Endometrial microvascular endothelial cells (primary cell): ENCODE results near the gene MLLT10. TPM values are rescaled to one million over a fixed set of nuclear protein-coding genes. Genes with fewer than 3 reads are reported as not detected.

ENCODE experiments used
- in situ Hi-C: cut with HindIII; loops from 2 replicates; pipeline ENCODE4 v1.10.0; 2017; ENCODE audit warnings: low sequenced_read_pairs, low pct_unique_long_range_greater_than_20kb; ENCODE audit errors: inconsistent ontology term
- total RNA-seq: library from RNA; depleted of rRNA; stranded (reverse); fragments of >200 nt; gene quantifications from one replicate; pipeline ENCODE4 v1.2.3, GENCODE V29; 2015; ENCODE audit errors: inconsistent ontology term

Gene MLLT10
- total RNA-seq, 1 donor from 2014 or later: 19.2 TPM

DNA sequence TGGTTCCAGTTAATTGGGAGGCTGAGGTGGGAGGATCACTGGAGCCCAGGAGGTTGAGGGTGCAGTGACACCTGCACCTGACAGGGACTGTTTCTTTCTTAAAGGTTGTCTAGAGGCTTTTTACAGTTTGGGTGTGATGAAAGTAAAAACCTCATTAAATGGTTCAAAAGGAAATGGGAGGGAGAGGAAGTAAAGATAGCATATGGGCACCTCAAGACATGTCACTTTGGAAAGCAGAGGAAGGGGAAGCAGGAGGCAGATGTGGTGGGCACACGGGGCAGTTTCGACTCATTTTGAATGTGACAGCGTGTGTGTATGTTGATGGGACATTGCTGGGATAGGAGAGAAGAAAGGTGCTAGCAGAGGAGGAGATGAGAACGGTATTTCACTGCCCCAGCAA lies 203.1 kb downstream of the MLLT10 start:
- in situ Hi-C loops: no loop called here

DNA sequence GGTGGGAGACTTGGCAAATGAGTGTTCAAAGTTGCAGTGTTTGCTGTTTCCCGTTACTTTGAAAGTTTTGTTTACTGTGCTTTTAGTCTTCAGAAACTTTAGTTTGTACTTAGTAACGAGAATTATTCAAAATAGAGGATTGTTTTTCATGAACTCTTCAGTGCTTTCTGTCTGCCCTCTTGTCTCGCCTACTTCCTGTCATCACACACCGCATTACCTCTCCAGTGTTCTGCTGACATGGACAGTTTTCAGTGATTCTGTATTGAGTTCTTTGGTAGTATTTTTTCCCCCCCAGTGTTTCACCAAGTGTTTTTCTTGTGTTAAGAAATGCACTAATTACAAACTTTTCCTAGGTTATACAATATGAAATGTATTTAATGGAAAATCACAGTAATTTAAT lies 207.0 kb downstream of the MLLT10 start:
- in situ Hi-C loops: no loop called here

DNA sequence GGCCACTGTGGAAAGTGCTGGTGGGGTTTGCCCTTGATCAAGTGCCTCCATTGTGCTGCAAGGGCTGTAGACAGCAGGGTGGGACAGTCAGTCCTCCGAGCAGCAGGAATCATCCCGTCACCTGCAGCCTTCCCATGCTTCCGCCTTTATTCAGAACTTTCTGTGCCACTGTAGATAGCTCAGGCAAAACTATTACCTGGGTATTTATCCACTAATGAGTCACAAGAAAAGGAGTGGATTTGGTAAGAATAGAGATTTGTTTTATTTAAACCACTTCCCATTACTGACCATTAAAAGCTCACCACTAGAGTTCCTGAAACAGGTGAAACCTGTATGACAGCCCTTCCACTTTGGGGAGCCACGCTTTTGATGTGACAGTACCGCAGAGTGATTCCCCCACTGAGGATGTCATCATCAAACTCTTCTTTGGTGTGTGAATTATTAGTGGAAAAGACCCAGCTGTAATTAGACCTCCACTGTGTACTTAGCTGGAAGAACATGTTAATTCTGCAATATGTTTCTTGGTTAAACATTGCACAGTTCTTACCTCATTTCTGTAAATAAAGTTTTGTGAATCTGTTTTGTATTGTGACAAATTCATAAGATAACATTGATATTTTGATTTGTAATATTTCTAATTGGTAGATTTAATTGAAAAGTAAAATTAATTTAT lies 208.8 kb downstream of the MLLT10 start:
- in situ Hi-C loops: no loop called here

DNA sequence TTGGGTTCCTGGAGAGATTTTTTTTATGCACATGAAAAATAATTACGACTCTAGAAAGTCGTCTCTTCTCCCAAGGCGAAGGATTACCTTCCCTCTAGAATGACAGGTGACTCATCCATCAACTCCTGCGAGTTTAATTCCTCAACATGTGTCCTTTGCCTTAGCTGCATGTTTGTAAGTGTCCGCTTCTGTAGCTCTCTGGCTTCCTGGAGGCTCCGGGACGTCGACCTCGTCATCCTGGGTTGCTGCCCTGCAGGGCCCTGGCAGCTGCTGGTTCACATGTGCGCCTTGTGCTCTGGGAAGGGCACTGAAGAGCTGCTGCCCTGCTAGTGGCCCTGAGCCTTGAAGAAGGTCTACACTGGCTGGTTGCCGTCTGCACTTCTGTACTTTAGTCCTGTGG lies 210.2 kb downstream of the MLLT10 start:
- in situ Hi-C loops: no loop called here

DNA sequence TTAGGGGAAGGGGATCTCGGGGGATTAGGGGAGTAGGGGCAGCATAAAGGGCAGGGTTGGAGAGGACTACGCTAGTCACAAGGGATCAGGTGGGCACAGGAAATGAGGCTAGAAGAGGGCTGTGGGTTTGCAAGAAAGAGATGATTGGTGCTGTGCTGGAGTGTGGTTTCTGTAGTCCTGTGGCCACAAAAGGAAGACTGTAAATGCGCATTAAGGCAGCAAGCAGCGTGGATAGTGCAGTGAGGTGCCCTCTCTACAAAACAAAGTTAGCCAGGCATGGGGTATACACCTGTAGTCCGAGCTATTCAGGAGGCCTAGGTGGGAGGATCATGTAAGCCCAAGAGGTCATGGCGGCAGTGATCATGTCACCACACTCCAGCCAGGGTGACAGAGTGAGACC lies 212.1 kb downstream of the MLLT10 start:
- in situ Hi-C loops: no loop called here

DNA sequence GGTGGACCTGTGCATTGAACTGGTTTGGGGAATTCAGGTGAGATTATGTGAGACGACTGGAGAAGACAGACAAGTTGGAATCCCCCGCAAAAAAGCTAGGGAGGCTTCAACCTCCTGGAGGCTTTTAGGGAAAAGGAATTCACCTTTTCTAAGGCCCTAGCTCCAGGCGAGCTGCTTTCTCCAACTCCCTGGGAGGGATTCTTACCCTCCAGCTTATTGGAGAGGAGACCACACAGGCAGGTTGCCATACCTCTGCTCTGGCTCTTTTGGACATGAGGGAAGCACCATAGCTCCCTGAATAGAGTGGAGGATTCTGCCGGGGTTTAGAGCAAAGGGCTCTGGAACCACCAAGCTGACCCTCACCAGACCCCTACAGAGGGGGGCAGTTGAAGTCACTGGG lies 213.8 kb downstream of the MLLT10 start:
- in situ Hi-C loops: no loop called here

DNA sequence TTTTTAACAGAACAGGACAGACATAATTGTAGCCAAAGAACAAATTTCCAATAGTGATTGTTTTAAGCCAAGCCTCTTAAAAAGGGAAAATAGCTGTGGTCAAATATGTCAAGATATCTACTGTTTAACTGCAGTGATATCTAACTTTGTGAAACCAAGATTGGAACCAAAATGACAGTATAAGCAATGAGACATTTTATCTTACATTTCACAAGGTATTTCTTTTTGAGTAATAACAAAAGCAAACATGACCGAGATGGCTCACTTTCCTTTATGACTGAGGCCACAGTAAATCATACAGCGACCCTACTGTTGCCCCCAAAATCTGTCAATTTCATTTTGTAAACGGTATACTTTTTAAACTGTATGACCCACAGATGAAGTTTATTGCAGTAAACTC lies 215.8 kb downstream of the MLLT10 start:
- in situ Hi-C loops: no loop called here

DNA sequence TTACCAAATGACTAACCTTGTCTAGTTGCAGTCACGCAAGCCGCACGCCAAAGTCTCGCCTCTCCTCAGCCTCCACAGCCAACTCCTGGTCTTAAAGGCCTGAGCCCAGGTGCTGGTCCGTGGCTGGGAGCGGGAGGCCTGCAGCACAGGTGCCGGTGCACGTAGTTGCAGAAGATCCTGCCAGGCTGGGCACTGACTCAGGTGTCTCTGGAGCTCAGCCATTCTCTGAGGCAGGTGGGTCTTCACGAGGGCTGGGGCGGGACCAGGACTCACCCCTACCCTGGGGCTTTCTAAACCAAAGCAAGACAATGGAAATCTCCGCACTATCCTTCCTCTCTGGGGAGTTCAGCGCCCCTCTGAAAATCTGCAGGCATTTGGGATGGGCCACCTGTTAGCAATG lies 216.4 kb downstream of the MLLT10 start:
- in situ Hi-C loops: no loop called here

DNA sequence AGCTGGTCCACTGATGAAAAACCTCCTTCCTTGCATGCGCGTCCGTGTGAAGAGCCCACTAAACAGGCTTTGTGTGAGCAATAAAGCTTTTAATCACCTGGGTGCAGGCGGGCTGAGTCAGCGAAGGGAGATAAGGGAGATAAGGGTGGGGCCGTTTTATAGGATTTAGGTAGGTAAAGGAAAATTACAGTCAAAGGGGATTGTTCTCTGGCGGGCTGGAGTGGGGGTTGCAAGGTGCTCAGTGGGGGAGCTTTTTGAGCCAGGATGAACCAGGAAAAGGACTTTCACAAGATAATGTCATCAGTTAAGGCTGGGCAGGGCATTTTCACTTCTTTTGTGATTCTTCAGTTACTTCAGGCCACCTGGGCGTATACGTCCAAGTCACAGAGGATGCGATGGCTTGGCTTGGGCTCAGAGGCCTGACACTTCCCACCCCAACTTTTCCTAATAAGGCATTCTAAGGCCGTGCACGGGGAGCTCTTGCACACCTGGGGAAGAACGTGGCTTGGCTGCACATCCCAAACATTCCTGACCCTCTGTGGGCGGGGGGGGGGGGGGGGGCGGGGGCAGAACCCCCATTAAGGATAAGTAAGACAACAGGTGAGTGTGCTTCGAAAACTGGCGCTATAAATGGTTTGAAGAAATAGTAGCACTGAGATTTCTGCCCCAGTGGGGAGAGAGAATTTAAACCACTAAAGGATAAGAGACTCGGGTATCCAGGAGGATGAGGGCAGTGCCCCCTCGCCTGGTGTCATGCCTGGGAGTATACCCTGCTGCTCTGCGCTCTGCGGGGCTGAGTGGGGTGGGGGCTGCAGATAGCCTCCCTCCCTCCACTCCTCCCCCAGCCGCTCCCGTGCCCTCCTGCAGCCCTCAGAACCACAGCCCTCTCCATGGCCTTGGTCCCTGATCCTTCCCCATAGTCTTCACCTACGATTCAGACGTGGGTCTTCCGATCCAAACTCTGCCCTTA lies 217.6 kb downstream of the MLLT10 start:
- in situ Hi-C loops: no loop called here

DNA sequence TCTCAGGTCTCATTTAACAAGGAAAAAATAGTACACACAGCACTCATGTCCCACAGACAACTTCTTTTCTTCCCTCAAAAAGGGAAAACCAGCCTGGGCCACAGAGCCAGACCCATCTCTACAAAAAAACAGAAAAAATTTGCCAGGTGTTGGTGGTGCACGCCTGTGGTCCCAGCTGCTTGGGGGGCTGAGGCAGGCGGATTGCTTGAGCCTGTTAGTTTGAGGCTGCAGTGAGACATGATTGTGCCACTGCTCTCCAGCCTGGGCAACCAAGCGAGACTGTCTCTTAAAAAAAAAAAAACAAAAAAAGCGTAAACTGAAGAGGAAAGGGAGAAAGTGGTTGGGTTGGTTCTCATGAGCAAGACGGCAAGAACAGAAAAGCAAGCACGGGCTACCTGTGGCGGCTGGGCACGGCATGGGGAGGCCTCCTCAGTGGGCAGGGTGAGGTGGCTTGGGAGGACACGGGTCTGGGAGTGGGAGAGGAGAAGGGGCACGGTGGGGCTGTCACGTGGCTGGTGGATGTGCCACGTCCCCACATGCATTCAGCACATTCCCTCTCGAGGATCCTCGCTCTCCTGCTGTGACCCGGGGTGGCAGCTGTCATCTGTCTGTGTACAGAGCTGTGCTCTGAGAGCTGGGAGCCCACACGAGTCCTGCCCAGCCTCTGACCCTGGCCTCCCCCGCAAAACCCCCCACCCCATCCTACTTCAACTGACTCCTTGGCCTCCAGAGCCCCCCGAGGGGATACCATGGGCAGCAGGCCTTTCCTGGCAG lies 219.7 kb downstream of the MLLT10 start:
- in situ Hi-C loops: no loop called here

DNA sequence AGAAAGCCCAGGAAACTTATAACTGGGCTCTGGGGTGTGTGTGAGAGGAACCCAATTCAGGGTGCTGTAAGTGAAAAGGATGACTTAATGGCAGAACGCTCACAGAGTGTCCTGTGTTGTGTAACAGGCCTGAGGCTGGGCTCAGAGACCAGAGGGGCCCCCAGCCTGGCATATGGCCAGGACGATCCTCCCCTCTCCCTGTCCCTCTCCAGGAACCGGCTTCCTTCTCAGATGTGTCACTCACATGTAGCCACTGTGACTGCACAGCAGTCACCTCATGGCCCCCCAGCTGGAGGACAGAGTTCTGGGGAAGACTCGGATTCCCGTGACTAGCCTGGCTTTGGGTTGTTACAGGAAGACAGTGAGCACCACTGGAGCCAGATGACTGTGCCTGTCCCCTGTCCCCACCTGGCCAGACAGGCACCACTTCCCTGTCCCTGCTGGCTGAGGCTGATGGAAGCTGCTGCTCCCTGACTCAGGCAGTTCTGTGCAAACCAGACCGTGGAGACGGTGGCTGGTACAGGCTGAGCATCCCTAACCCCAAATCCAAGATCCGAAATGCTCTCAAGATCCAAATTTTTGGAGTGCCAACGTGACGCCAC lies 220.5 kb downstream of the MLLT10 start:
- in situ Hi-C loops: no loop called here

DNA sequence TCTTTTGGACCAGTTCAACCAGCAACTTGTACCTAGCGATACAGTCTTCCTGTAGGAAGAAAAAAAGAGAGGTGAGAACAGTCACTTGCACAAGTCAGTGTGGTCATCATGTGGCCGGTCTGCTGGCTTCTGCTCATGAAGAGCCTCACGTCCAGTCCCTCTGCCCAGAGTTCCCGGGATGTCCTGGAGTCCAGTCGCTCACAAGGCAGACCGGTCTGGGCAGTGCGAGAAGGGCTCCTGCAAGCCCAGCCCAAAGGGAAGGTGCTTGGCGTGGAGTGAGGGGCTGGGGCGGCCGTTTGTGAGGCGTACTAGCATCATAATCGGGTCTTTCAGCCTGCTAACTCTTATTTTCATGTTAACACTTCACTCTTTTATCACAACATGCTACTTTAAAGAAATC lies 222.7 kb downstream of the MLLT10 start:
- in situ Hi-C loops: no loop called here

DNA sequence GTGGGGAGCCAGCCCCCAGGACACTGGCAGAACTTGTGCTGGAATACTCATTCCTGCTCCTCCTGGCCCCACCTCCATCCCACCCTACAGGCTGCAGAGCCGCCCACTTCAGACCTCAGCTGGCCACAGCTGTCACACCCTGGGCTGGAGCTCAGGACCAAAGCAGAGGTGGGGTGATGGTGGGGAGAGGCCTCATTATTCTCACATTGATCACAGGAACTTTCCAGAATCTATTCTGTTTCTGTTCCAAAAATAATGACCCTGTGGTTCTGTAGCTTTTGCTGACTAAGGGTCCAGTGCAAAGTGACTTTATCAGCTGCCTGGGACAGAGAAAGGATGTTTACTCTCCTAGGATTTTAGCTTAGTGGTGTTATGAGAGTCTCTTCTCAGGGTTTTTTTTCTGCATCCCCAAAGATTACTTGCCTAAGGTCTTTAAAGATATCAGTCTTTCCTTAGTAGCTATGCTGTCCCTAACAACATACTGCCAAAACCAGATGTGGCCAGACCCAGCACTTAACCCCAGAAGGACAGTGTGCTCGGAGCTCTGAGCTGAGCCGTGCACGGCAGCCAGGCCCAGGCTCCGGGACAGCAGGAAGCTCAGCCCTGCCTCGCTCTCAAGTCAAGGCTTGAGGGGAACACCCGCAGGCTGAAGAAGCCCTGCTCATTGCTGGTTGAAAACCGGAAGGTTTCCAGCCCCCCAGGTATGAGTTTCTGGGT lies 223.3 kb downstream of the MLLT10 start:
- in situ Hi-C loops: no loop called here

DNA sequence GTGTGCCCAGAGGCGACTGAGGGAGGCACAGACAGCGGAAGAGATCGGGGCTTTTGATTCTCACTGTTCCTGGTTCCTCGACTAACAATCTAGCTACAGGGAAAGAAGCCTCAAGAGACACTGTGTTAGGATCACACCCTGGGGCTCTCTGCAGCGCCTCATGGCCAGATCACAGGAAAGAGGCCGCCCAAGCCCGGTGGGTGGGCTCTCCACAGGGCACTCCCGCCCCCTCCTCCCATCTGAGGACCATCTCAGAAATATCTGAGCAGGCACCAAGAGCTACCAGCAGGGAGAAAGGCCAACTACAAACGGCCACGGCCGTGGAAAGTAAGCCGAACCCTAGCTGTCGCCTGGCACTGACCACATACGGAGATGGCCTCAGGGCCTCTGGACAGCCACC lies 224.2 kb downstream of the MLLT10 start:
- in situ Hi-C loops: no loop called here

DNA sequence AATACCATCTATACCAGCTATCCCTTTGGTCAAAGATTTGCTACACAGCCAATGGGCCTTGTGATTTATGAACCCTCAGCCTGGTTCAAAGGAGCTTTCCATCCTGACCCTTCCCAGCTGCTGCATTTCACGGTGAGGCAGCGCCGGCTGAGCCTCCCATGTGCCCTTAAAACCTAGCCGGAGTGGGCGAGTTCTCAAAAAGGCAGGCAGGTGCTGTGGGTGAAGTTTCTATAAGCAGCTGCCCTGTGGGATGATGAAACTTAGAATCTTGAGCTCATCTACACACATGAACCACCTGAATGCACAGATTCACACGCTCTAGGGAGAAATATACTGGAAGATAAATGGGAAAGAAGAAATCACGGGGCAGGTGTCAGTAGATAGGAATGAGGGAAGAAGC lies 224.7 kb downstream of the MLLT10 start:
- in situ Hi-C loops: no loop called here

DNA sequence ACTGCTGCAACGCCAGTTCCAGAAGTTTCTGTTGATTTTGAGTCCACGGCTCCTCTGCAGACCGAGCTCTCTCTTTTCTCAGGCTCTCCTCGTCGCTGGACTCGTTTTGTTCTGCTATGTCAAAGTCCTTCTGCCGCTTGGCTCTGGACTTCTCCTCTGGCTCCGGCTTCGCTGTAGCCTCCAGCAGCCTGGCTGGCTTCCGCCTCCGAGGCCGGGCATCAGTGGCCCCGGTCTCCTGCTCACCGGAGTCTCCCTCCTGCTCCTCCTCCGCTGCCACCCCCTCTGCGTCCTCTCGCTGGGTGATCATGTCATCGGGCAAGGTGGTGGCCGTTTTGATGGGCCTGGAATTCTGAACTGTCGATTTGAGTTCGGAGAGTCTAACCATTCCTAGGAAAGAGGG lies 225.2 kb downstream of the MLLT10 start:
- in situ Hi-C loops: no loop called here

DNA sequence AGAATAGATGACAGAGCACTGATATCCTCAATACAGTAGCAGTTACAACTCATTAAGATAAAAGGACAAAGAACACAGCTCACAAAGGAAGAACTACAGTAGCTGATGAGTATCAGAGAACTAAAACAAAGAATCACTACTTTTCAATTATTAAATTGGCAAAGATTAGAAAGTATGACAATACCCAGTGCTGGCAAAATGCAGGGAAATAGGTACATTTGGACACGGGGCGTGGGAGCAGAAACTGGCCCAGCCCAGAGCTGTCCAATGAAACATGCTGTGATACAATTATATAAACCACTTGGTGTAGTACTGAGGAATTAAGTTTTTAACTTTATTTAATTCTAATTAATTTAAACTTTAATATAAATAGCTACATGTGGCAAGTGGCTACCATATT lies 226.3 kb downstream of the MLLT10 start:
- in situ Hi-C loops: no loop called here

DNA sequence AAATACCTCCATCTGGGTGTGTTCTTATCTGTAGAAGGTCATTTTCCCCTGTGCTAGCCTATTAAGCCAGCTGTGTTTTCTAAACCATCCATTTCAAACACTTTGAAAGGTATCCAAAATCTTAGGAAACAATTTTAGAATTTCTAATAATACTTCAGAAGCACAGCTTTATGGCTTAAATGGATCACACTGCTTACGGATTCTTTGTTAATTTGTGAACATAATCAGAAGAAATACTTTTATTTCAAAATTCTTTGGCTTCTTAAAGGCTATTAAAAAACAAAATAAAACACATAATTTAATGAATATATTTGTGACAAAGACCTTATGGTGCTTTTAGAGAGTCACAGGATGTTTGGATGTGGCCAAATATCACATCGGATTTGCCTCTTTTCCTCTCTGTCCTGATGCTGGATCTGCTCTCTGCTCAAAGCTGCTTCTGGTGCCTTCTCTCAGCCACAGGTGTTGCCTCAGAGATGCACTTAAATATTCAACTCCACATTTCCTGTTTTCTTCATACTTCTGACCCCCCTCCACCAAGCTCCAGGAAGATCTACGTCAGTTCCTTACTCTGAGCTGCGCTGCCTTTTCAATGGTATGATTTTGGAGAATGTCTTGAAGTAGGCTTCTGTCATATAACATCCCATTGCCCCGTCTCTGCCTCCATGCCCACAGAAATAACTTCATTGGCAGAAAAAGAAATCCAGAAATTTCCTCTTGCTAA lies 230.6 kb downstream of the MLLT10 start:
- in situ Hi-C loops: no loop called here
